Upper lobe of left lung (tissue), 6 donors: ENCODE results near the gene SOX10. TPM values are rescaled to one million over a fixed set of nuclear protein-coding genes. Genes with fewer than 3 reads are reported as not detected.
"Not testable (repeated sequence)": the region's sequence is repeated elsewhere in the genome, so short reads cannot be mapped to it uniquely, and the experiment has no call there.

Source experiments
- ATAC-seq, 2 donors: fragments of 200-7000 bp; cut with Tn5 transposase; one replicate each; pipeline ENCODE4 v1.9.1; 2022; ENCODE audit warnings: mild to moderate bottlenecking in 2 of 2, moderate library complexity in 2 of 2; ENCODE audit not compliant: low FRiP score in 2 of 2
- DNase-seq, 2 donors: peaks; one replicate each; pipeline ENCODE4 v3.0.0-alpha.2; 2019 to 2020
- H3K27ac ChIP-seq, 4 donors: fragments of 200-600 bp; sonication (generic); one replicate each; pipeline ENCODE4 v1.5.1; 2016 to 2019
- H3K27me3 ChIP-seq, 4 donors: fragments of 200-600 bp; sonication (generic); one replicate each; pipeline ENCODE4 v1.5.1; 2017 to 2019
- H3K36me3 ChIP-seq, 4 donors: fragments of 200-600 bp; sonication (generic); one replicate each; pipeline ENCODE4 v1.5.1; 2016 to 2019
- H3K4me1 ChIP-seq, 4 donors: fragments of 200-600 bp; sonication (generic); one replicate each; pipeline ENCODE4 v1.5.1; 2018 to 2019
- H3K4me3 ChIP-seq, 4 donors: fragments of 200-600 bp; sonication (generic); one replicate each; pipeline ENCODE4 v1.5.1; 2017 to 2019; ENCODE audit warnings: mild to moderate bottlenecking in 2 of 4, moderate library complexity in 1 of 4
- H3K9me3 ChIP-seq, 4 donors: fragments of 200-600 bp; sonication (generic); one replicate each; pipeline ENCODE4 v1.5.1; 2018 to 2019
- EP300 ChIP-seq, 4 donors: sonication (generic); formaldehyde crosslinking; IDR thresholded peaks; one replicate each; pipeline ENCODE4 v1.5.1; 2017; ENCODE audit warnings: antibody characterized with exemption in 4 of 4, control low read depth in 2 of 4
- POLR2A ChIP-seq, 4 donors: fragments of 450-650 bp; IDR thresholded peaks; one replicate each; pipeline ENCODE4 v1.5.1; 2016 to 2017; ENCODE audit warnings: antibody characterized with exemption in 4 of 4, mild to moderate bottlenecking in 2 of 4
- POLR2AphosphoS5 ChIP-seq, 2 donors: sonication (generic); formaldehyde crosslinking; IDR thresholded peaks; one replicate each; pipeline ENCODE4 v1.5.1; 2017; ENCODE audit warnings: antibody characterized with exemption in 2 of 2
- WGBS, 2 donors: methylation state at CpG; one replicate each; pipeline ENCODE4 v1.1.5; 2017 to 2018; 5-methylcytosine and 5-hydroxymethylcytosine counted together
- total RNA-seq, 6 donors: library from RNA; depleted of rRNA in 4 of 6; stranded (reverse); fragments of >200 nt in 4 of 6; gene quantifications; one replicate each; pipeline versions ENCODE4 v1.1.0 to v1.2.1, GENCODE V29; 2016 to 2021
- TF ChIP-seq, protein P1 (sequence below), 6 experiments: fragments of 450-650 bp in 4 of 6; fragments of 200-600 bp in 2 of 6; sonication (generic) in 2 of 6; IDR thresholded peaks; one replicate each; pipeline ENCODE4 v1.5.1; 2016 to 2019; ENCODE audit warnings: antibody characterized with exemption in 6 of 6
- donor health status: DM: no; HTN: no; CAD: no; lungs with moderate emphysema.
- donor health status: DM: no; HTN: yes; CAD: no; lungs with severe emphysema.

Gene SOX10
- total RNA-seq, 6 donors from 2014 or later: 0.15 TPM; not detected in 5

DNA sequence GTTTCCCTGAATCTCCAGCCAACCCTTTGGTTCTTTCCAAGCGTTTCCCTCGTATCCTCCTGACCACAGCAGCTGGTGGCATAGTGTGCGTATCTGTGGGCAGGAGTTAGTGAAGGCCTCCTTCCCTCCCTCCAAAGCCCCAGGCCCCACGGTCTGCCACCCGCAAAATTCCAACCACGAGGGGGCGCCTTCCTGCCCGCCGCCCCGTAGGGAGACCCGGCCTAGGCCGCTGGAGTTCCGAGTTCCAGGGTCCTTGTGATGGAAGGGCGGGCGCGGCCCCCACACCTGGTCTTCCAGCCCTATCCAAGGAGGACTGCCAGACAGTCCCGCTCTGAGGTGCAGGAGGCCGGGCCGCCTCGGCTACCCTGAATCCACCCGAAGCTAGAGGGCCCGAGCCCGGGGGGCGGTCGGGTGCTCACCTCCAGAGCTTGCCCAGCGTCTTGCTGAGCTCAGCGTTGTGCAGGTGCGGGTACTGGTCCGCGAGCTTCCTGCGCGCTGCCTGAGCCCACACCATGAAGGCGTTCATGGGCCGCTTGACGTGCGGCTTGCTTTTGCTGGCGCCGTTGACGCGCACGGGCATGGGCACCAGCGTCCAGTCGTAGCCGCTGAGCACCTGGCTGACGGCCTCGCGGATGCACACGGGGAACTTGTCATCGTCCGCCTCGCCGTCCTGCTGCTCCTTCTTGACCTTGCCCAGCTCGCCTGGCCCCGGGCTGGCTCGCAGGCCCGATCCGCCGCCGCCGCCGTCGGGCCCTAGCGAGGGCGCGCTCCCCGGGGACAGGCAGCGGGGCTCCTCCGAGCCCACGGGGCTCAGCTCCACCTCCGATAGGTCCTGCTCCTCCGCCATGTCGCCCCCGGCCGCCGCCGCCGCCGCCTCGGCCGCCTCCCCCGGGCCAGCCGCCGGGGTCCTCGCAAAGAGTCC, 1.2 kb downstream of the SOX10 start:
- Histone ChIP-seq H3K27me3 (no peaks in the 10 kb centered on the region), H3K27ac (no peak overlapping the region), H3K9me3 (no peaks in the 10 kb centered on the region), H3K4me1 (no peaks in the 10 kb centered on the region), H3K4me3 (no peak overlapping the region), H3K36me3 (peaks cover 0 to 4% (median 2%) of the 10 kb centered on the region in 4 donors)
- TF ChIP-seq POLR2A (IDR thresholded peaks at IDR 0.05): no peak
- ATAC-seq: no peak
- 77 to 80% methylated on average over 34 to 74 of the region's 84 CpGs for WGBS, 2 donors
- peak in 1 of 2 donors; percentile 83 for DNase-seq

DNA sequence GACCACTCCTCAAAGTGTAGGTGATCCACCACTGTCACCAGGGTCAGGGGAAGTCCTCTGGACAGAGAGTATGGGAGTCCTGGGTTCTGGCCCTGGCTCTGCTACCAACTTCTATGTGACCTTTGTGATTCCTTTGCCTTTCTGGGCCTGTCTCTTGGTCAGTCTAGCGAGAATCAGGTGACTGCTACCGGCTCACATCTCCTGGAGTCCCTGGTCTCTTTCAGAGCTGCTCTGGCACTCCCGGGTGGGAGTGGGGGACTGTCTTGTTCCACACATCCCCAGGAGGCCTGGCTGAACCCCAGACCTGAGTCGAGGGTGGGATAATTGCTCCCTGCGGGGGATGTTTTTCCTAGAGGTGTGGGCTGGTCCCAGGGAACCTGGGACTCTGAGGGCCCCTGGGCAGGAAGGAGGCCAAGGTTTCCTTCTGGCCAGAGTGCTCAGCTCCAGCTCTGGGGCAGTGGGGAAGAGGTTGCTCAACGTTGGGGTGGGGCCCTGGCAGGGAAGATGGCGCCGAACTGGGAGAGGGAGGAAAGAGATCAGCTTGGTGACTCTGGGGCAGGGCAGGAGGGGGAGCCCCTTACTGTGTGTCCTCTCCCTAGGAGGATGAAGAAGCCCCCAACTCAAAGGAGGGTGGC, 2.1 kb downstream of the SOX10 start:
- Histone ChIP-seq H3K4me3 (no peak overlapping the region), H3K4me1 (no peaks in the 10 kb centered on the region), H3K27ac (no peak overlapping the region), H3K27me3 (no peaks in the 10 kb centered on the region), H3K36me3 (peaks cover 0 to 4% (median 3%) of the 10 kb centered on the region in 4 donors), H3K9me3 (no peaks in the 10 kb centered on the region)
- WGBS, 2 donors: 75 to 92% methylated on average over 5 to 8 of the region's 8 CpGs
- TF ChIP-seq POLR2AphosphoS5 (IDR thresholded peaks at IDR 0.05) (no peak), EP300 (IDR thresholded peaks at IDR 0.05) (no peak), POLR2A (IDR thresholded peaks at IDR 0.05) (no peak)
- TF ChIP-seq, protein P1, sequence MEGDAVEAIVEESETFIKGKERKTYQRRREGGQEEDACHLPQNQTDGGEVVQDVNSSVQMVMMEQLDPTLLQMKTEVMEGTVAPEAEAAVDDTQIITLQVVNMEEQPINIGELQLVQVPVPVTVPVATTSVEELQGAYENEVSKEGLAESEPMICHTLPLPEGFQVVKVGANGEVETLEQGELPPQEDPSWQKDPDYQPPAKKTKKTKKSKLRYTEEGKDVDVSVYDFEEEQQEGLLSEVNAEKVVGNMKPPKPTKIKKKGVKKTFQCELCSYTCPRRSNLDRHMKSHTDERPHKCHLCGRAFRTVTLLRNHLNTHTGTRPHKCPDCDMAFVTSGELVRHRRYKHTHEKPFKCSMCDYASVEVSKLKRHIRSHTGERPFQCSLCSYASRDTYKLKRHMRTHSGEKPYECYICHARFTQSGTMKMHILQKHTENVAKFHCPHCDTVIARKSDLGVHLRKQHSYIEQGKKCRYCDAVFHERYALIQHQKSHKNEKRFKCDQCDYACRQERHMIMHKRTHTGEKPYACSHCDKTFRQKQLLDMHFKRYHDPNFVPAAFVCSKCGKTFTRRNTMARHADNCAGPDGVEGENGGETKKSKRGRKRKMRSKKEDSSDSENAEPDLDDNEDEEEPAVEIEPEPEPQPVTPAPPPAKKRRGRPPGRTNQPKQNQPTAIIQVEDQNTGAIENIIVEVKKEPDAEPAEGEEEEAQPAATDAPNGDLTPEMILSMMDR (IDR thresholded peaks at IDR 0.05): no peak
- DNase-seq (no peak), ATAC-seq (no peak)

DNA sequence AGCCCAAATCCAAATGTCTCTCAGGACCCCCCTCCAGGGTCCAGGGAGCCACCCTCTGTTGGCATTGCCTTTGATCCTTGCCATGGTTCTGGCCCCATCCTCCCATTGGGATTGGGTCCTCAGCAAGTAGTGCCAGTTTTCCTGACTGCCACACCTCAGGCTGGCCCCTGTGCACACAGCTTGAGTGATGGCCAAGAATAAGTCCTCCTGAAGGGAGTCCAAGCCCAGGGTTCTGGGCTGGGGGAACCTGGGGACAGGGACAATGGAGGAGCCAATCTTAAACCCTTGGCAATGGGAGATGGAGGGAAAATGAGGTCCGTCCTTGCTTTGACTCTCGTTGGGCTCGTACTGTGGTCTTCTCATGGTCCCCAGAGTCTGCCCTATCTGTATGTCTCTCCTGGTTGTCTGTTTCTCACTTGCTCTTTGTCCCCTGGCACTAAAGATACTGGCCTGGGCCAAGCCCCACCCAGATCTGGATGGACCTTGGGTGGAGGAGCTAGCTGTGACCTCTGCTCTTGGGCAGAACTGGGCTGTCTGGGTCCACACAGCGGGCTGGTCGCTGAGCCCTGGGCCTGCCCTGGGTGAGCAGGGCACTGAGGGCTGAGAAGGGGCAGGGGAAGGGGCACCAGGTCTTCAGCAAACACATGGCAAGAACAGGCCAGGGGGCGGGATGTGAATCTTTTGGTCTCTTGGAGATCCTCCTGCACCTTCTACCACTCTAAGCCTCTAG, 2.9 kb downstream of the SOX10 start:
- H3K4me3 ChIP-seq: no peak overlapping the region
- H3K27ac ChIP-seq: no peak overlapping the region
- TF ChIP-seq, protein P1 (IDR thresholded peaks at IDR 0.05): no peak
- TF ChIP-seq EP300 (IDR thresholded peaks at IDR 0.05) (no peak), POLR2AphosphoS5 (IDR thresholded peaks at IDR 0.05) (no peak), POLR2A (IDR thresholded peaks at IDR 0.05) (no peak)
- 97 to 98% methylated on average over 5 to 6 of the region's 6 CpGs for WGBS, 2 donors
- no peak for ATAC-seq
- H3K27me3 ChIP-seq: no peaks in the 10 kb centered on the region
- no peaks in the 10 kb centered on the region for H3K4me1 ChIP-seq
- peak in 1 of 2 donors; percentile 60 for DNase-seq
- H3K9me3 ChIP-seq: no peaks in the 10 kb centered on the region
- H3K36me3 ChIP-seq: peaks cover 0 to 4% (median 3%) of the 10 kb centered on the region in 4 donors

DNA sequence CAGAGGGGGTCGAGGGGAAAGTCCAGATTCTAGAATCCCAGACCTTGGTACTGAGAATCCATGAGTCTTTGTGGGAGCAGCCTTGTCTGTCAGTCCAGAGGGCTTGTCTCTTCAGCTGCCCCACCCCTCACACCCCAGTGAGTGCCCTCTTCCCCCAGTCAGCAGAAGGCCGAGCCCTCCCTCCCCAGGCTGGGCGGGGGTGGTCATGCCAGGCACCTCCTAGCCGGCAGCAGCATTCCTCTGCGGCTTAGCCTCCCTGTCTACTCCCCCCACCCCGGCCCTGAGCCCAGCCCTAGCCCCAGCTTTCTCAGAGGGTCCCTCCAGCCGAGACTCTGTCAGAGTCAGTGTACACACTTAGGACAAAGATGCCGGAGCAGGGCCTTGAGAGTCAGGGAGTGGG, 4.6 kb downstream of the SOX10 start:
- Histone ChIP-seq H3K36me3 (peaks cover 0 to 3% (median 1%) of the 10 kb centered on the region in 4 donors), H3K27me3 (no peaks in the 10 kb centered on the region), H3K4me3 (no peak overlapping the region), H3K4me1 (no peaks in the 10 kb centered on the region), H3K9me3 (no peaks in the 10 kb centered on the region), H3K27ac (no peak overlapping the region)
- DNase-seq (no peak), ATAC-seq (no peak)
- WGBS, 2 donors: 73 to 90% methylated on average over 7 to 8 of the region's 8 CpGs
- TF ChIP-seq POLR2A (IDR thresholded peaks at IDR 0.05) (no peak), POLR2AphosphoS5 (IDR thresholded peaks at IDR 0.05) (no peak), EP300 (IDR thresholded peaks at IDR 0.05) (no peak)
- TF ChIP-seq, protein P1 (IDR thresholded peaks at IDR 0.05): no peak

DNA sequence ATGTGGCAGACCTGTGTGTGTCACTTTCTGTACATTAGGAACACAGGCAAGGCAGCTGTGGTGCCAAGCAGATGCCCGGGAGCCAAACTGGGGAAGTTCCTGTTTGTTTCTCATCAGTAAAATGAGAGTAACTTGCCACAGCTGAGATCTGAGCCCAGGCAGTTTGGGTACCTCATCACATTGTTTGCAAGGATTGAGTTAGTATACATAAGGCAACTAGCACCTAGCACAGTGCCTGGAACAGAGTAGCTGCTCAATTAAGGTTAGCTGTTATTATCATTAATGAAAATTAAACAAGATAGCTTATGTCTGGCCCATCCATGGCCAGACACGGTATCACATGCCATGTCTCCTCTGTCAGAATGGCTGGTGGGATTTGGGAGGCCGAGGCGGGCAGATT, 7.8 kb downstream of the SOX10 start:
- TF ChIP-seq EP300 (IDR thresholded peaks at IDR 0.05) (no peak), POLR2A (IDR thresholded peaks at IDR 0.05) (no peak), POLR2AphosphoS5 (IDR thresholded peaks at IDR 0.05) (no peak)
- TF ChIP-seq, protein P1 (IDR thresholded peaks at IDR 0.05): no peak
- ATAC-seq (no peak), DNase-seq (no peak)
- Histone ChIP-seq H3K36me3 (peaks cover 0 to 11% (median 3%) of the 10 kb centered on the region in 4 donors), H3K27ac (no peak overlapping the region), H3K4me3 (no peak overlapping the region), H3K27me3 (no peaks in the 10 kb centered on the region), H3K9me3 (no peaks in the 10 kb centered on the region), H3K4me1 (no peaks in the 10 kb centered on the region)
- WGBS, 2 donors: 86 to 90% methylated on average over 4 of the region's 4 CpGs

DNA sequence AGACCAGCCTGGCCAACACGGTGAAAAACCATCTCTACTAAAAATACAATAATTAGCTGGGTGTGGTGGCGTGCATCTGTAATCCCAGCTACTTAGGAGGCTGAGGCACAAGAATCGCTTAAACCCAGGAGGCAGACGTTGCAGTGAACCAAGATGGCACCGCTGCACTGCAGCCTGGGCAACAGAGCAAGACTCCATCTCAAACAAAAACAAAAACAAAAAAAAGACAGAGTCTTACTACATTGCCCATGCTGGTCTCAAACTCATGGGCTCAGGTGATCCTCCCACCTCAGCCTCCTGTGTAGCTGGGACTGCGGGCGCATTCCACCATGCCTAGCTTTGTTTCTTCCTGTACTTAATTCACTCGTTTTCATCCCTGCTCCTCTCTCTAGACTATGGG, 8.3 kb downstream of the SOX10 start:
- H3K27ac ChIP-seq, H3K9me3 ChIP-seq, H3K4me1 ChIP-seq, H3K4me3 ChIP-seq, ATAC-seq, DNase-seq, H3K27me3 ChIP-seq: not testable (repeated sequence)
- peaks cover 0 to 14% (median 3%) of the 10 kb centered on the region in 4 donors for H3K36me3 ChIP-seq
- 96 to 97% methylated on average over 8 of the region's 8 CpGs for WGBS, 2 donors
